OCI-LY3 (cell line): ENCODE measurements around the gene LSM7.

Experiments
- CTCF ChIP-seq: fragments of 200-600, 300-600 bp; sonication (generic); IDR thresholded peaks from 2 replicates; pipeline ENCODE4 v1.5.1; 2014; ENCODE audit warnings: antibody characterized with exemption, low read length, low read depth
- EZH2phosphoT487 ChIP-seq: fragments of 200-600 bp; shearing (Covaris generic); IDR thresholded peaks from 2 replicates; pipeline ENCODE4 v1.6.1; 2018; ENCODE audit warnings: antibody characterized with exemption, mixed run types, low read depth

GRCh38 chr19:2341982-2342381 is 13.6 kb upstream of the LSM7 start:
- TF ChIP-seq CTCF (no peak), EZH2phosphoT487 (no peak)
